IPS-NIHi11 (cell line): ENCODE measurements around the gene TBC1D22A.

Experiments used
- DNase-seq: peaks from one replicate; pipeline ENCODE4 v3.0.0; 2012; ENCODE audit warnings: mixed read lengths, low spot score

TBC1D22A gene

GRCh38 chr22:46737105-46737975 is 25.1 kb upstream of the TBC1D22A start:
- peak; percentile 84 for DNase-seq

GRCh38 chr22:46737976-46738646 is 24.3 kb upstream of the TBC1D22A start, which contains the start of gene CERK:
TSS of gene CERK (minus strand) at chr22:46738252. CDS start at chr22:46738148, 104 bp downstream.
- DNase-seq = peak; percentile 90

GRCh38 chr22:46738647-46739093 is 23.8 kb upstream of the TBC1D22A start:
- peak; percentile 57 for DNase-seq

- DNase-seq = peak; percentile 55
Measured at GRCh38 chr22:46739094-46739870, 23.2 kb upstream of the TBC1D22A start.

- no peak for DNase-seq
Measured at GRCh38 chr22:46740910-46741780, 21.3 kb upstream of the TBC1D22A start.

GRCh38 chr22:46741974-46742519 is 20.4 kb upstream of the TBC1D22A start:
- DNase-seq = no peak

- DNase-seq = no peak
Measured at GRCh38 chr22:46742576-46743221, 19.8 kb upstream of the TBC1D22A start.

- DNase-seq = no peak
Measured at GRCh38 chr22:46744581-46744980, 17.9 kb upstream of the TBC1D22A start.

- no peak for DNase-seq
Measured at GRCh38 chr22:46746192-46746591, 16.3 kb upstream of the TBC1D22A start.

- no peak for DNase-seq
Measured at GRCh38 chr22:46746620-46747019, 15.8 kb upstream of the TBC1D22A start.

- no peak for DNase-seq
Measured at GRCh38 chr22:46747646-46748045, 14.8 kb upstream of the TBC1D22A start.

- no peak for DNase-seq
Measured at GRCh38 chr22:46748206-46748907, 14.1 kb upstream of the TBC1D22A start.

- no peak for DNase-seq
Measured at GRCh38 chr22:46748908-46749675, 13.4 kb upstream of the TBC1D22A start.

GRCh38 chr22:46749682-46750529 is 12.5 kb upstream of the TBC1D22A start:
- no peak for DNase-seq

- DNase-seq = no peak
Measured at GRCh38 chr22:46750530-46750800, 12.0 kb upstream of the TBC1D22A start.

- DNase-seq = no peak
Measured at GRCh38 chr22:46750863-46751443, 11.5 kb upstream of the TBC1D22A start.

- DNase-seq = no peak
Measured at GRCh38 chr22:46752286-46752987, 10.0 kb upstream of the TBC1D22A start.

- no peak for DNase-seq
Measured at GRCh38 chr22:46752988-46753310, 9.5 kb upstream of the TBC1D22A start.
